NCI-H187 (cell line): ENCODE measurements around the gene CMTM6.
A peak's percentile ranks its signal among the peaks of the same experiment; 100 is the strongest.
"Not testable (repeated sequence)": the region's sequence is repeated elsewhere in the genome, so short reads cannot be mapped to it uniquely, and the experiment has no call there.

Source experiments
- DNase-seq, 2 experiments: peaks; one replicate each; lab custom pipeline; 2025; lab: John Stamatoyannopoulos, UW

The CMTM6 gene

GRCh38 chr3:32502118-32502945, at the start of gene CMTM6:
CMTM6 (minus strand) TSS chr3:32502852; CDS start chr3:32502745, 107 bp downstream.
- DNase-seq, result peak; percentile 26 to 51

- DNase-seq, result no peak
These were observed 49.4 kb upstream of the CMTM6 start for GRCh38 chr3:32552013-32552412.

GRCh38 chr3:32551496-32551895, 48.8 kb upstream of the CMTM6 start:
- DNase-seq, result no peak

GRCh38 chr3:32551087-32551486, 48.4 kb upstream of the CMTM6 start:
- no peak for DNase-seq

- DNase-seq, result no peak
These were observed 42.7 kb upstream of the CMTM6 start for GRCh38 chr3:32545305-32545704.

- no peak for DNase-seq
These were observed 42.2 kb upstream of the CMTM6 start for GRCh38 chr3:32544894-32545293.

GRCh38 chr3:32542807-32543206, 40.2 kb upstream of the CMTM6 start:
- no peak for DNase-seq

- DNase-seq, result no peak
These were observed 38.2 kb upstream of the CMTM6 start for GRCh38 chr3:32540899-32541298.

GRCh38 chr3:32532434-32532833, 29.8 kb upstream of the CMTM6 start:
- DNase-seq, result no peak

- no peak for DNase-seq
These were observed 28.5 kb upstream of the CMTM6 start for GRCh38 chr3:32531010-32531647.

- DNase-seq, result no peak
These were observed 23.1 kb upstream of the CMTM6 start for GRCh38 chr3:32525720-32526119.

GRCh38 chr3:32522682-32523081, 20.0 kb upstream of the CMTM6 start:
- DNase-seq, result no peak

GRCh38 chr3:32518921-32519320, 16.3 kb upstream of the CMTM6 start:
- DNase-seq, result not testable (repeated sequence)

GRCh38 chr3:32516751-32517150, 14.1 kb upstream of the CMTM6 start:
- not testable (repeated sequence) for DNase-seq

GRCh38 chr3:32511005-32511404, 8.4 kb upstream of the CMTM6 start:
- DNase-seq, result no peak

GRCh38 chr3:32510075-32510724, 7.5 kb upstream of the CMTM6 start:
- DNase-seq, result peak; percentile 4 to 17

GRCh38 chr3:32508711-32509110, 6.1 kb upstream of the CMTM6 start:
- DNase-seq, result no peak

- DNase-seq, result no peak
These were observed 3.8 kb upstream of the CMTM6 start for GRCh38 chr3:32506466-32506865.

- no peak for DNase-seq
These were observed 264 bp upstream of the CMTM6 start for GRCh38 chr3:32502946-32503286.

- DNase-seq, result no peak
These were observed 902 bp downstream of the CMTM6 start for GRCh38 chr3:32501783-32502117.

- no peak for DNase-seq
These were observed 1.5 kb downstream of the CMTM6 start for GRCh38 chr3:32500880-32501782.

GRCh38 chr3:32500231-32500630, 2.4 kb downstream of the CMTM6 start:
- DNase-seq, result no peak
